GM12864 (cell line): Measurements from ENCODE around the gene CFAP251.

Experiments used
- DNase-seq: peaks from one replicate; pipeline ENCODE4 v3.0.0-alpha.2; 2011; ENCODE audit warnings: low read depth
- H3K4me3 ChIP-seq: 2 replicates; pipeline ENCODE4 v1.5.1; 2011; ENCODE audit warnings: mild to moderate bottlenecking, low read depth, low read length, control low read depth
- CTCF ChIP-seq: IDR thresholded peaks from 2 replicates; pipeline ENCODE4 v1.5.1; 2011; ENCODE audit warnings: low read depth, mild to moderate bottlenecking, moderate library complexity, low read length, control low read depth, inconsistent platforms; ENCODE audit errors: missing control alignments

CFAP251 gene

GRCh38 chr12:121996945-121997612, 78.7 kb downstream of the CFAP251 start:
- no peak for DNase-seq
- no peak for TF ChIP-seq CTCF
- no peak overlapping the region for H3K4me3 ChIP-seq

- DNase-seq: no peak
- no peak overlapping the region for H3K4me3 ChIP-seq
- no peak for TF ChIP-seq CTCF
These were observed 83.2 kb downstream of the CFAP251 start for GRCh38 chr12:122001466-122002209.

- TF ChIP-seq CTCF: no peak
- no peak overlapping the region for H3K4me3 ChIP-seq
- DNase-seq: no peak
These were observed 85.5 kb downstream of the CFAP251 start for GRCh38 chr12:122003651-122004611.

GRCh38 chr12:122004633-122005071, 86.3 kb downstream of the CFAP251 start:
- DNase-seq: no peak

GRCh38 chr12:122005252-122005776, 86.9 kb downstream of the CFAP251 start:
- no peak for DNase-seq

More at GRCh38 chr12:122004633-122005071, 86.3 kb downstream of the CFAP251 start:
- no peak overlapping the region for H3K4me3 ChIP-seq
- TF ChIP-seq CTCF: no peak

More at GRCh38 chr12:122005252-122005776, 86.9 kb downstream of the CFAP251 start:
- H3K4me3 ChIP-seq: no peak overlapping the region
- TF ChIP-seq CTCF: no peak
